Right renal pelvis (tissue), 4 donors: Measurements from ENCODE around the gene PTPRG. TPM values are rescaled to one million over a fixed set of nuclear protein-coding genes. Genes with fewer than 3 reads are reported as not detected.

ENCODE experiments used
- DNase-seq, 4 donors: peaks; one replicate each; pipeline ENCODE4 v3.0.0-alpha.2; 2013; ENCODE audit warnings: low read depth in 4 of 4, low spot score in 3 of 4, missing footprints in 1 of 4
- polyA plus RNA-seq, 4 donors: library from polyadenylated mRNA; unstranded; fragments of 120-200 nt; gene quantifications; one replicate each; pipeline ENCODE4 v1.2.1, GENCODE V29; 2013; ENCODE audit not compliant: insufficient read length in 4 of 4

The PTPRG gene
- polyA plus RNA-seq, 4 donors = 76.3 to 93.4 (median 85.3) TPM

DNA sequence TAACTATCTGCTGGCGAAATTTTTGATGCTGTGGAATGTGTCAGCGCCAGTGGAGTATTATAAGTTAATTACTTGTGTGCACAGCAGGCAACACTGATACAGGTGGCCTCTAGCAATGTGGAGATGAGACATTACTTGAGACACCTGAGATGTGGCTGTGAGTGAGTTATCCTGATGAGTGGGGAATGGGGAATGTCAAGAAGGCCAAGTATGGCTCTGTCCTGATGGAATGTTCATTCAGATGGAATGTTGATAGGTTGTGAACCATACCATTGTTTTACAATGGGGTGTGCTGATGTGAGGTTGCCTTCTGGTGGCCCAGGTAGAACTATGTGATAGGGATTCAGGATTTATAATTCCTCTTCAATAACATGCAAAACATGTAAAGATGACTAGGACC is 404.8 kb downstream of the PTPRG start:
- DNase-seq = no peak

DNA sequence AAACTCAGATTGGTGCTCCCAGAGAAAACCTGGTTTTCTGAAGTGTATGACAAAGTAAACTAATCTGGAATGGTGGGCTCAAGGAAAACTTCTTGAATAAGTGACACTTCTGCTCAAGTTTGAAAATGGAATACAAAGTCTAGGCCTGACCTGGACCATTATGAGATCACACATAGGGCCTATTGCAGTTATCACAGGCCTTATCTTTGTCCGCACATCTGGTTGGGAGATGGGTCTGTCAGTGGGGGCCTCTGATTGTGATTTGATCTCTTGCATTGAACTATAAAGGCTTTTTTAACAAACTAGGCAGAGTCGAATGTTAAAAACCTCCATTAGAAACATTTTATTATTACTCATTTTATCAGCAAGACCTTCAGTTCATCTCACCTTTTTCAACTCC is 405.6 kb downstream of the PTPRG start:
- DNase-seq = no peak

DNA sequence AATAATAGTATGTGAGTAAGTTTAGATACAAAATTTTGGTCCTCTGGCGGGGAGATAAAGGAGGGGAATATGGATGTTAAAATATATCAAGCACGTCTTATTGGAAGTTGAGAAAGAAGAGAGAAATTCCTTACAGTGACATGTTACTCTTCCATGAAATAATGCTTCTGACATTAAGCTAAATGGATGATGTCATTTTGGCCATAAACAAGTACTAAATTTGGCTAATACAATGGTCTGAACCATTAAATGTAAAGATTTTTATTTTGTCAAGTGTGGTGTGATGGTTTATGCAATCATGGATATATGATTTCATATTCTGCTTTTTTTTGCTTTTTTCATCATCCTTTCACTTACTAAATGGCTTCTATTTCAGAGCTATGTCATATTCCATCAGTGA is 406.6 kb downstream of the PTPRG start:
- DNase-seq = no peak

DNA sequence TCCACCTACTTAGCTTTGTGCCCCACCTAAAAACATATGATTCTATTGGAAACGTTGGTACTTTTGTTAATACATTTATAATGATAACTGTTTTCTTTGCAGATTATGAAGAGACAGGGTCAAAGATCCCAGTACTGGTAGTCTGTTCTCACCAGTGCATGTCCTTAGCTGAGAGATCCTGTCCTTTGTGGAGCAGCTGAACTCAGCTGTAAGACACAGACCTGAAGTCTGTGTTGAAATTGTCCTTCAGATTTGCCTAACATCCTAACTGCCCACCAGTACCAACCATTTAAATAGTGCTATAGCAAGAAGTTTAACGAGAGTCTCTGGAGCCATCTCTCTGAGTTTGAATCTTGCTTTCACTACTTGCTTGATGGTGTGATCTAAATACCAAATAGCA is 413.3 kb downstream of the PTPRG start:
- no peak for DNase-seq

DNA sequence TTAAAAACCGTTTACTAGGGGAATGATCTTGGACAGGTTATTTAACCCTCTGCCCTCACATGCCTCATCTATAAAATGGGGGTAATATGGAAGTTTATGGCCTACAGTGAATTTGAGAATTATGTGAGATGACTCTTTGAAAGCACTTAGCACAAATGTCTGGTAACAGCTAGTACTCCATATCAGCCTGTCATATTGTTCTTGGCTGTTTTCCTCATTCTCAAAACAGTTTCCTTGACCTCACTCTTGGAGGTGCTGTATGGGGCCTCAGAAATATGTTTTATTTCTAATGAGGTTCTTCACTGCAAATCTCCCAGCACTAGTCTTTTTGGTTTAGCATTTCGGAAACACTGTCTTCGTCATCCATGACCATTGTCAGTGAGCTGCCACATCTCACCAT is 413.8 kb downstream of the PTPRG start:
- DNase-seq = no peak

DNA sequence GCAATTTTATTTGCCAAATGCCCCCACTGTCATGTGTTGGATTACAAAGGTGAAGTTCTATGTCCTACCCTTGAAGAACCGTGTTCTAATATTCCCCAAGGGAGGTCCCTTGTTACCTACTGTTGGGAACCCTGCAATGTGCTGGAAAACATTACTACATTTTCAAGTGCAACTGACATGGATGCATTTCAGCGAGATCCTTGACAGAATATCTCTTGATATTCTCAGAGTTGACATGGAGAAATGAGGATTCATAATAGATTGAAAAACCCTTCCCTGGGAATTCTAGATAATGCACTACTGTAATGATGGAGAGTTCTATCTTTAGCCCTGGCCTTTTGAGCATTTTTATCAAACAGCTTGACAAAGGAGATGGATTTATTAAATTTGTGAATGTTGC is 414.6 kb downstream of the PTPRG start:
- no peak for DNase-seq

DNA sequence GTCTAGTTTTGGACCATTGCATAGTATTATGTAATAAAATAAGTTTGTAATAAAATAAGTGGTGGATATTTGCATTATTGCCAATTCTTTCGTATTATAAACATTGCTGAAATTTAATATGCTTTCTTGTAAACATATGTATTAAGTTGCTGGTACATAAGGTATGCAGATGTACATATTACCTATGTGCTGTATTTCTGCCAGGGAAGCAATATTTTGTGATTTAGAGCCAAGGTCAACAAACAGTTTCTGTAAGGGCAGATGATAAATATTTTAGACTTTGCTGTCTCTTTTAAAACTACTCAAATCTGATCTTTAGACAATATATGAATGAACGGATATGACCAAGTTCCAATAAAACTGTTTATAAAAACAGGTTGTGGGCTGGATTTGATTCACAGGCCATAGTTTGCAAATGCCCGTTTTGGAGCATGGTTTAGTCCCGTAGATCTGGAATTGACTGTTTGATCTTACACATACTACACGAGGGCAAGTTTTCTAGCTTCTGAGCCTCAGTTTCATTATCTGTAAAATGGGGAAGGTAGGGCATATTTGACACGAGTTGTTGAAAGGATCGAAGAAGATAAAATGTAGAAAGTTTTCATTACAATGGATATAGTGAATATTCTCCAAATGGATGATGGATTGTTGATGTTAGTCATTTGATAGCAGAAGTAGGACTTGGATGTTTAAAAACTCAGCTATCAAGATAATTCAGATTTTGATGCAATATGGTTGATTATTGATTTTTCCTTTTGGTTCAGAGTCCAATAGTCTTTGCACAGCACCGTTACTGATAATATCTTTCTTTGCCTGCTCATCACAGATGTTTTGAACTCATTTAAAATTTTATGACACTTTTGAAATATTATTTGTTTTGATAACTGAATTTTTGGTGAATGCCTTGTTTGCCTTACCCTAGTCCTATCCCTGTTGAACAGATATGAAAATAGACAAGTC is 417.4 kb downstream of the PTPRG start:
- DNase-seq = no peak

DNA sequence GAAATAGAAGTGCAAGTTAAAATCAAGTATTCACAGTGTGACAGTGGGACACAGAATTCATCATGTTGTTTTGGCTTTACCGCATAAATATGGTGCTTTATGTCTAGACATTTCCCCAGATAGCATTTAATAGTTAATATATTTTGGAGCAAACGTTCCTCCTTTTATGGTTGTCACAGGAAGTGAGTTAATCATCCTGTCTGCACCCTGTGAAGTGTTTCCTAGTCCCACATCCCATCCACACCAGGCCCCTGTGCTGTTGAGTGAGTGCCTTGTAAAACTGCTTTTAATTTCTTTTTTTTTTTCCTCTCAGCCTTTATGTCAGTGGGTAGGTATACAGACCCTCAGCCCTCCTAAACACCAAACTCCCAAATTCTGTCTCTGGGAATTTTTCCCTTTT is 418.3 kb downstream of the PTPRG start:
- DNase-seq = peak; percentile 12 to 31 (median 18)

DNA sequence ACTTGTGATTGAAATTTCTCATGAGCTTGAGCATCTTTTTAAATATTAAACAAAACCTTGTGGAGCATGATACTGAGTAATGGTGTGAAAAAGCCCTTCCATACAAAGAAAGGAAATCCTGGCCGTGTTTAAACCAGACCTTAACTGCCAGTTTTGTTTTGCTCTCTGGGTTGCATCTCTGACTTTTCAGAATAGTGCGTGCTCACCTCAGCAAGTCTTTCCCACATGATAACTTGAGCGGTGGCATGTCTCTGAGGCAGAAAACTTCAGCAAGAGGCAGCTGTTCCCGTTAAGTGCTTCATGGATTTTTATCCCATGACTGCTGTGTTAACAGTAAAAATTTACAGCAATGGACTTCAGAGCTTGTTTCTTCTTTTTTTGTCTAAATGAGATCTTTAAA is 418.7 kb downstream of the PTPRG start:
- peak in 1 of 4 donors; percentile 30 for DNase-seq

DNA sequence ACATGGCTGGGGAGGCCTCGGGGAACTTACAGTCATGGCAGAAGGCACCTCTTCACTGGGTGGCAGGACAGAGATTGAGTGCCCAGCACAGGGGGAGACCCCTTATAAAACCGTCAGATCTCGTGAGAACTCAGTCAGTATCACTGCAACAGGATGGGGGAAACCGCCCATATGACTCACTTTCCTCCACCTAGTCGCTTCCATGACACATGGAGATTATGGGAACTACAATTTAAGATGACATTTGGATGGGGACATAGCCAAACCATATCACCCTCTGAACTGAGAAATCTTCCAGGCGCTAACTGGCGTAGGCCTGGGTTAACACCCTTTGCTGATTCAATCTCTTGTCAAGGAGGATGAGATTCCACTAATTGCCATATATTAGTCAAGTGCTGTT is 419.7 kb downstream of the PTPRG start:
- no peak for DNase-seq

DNA sequence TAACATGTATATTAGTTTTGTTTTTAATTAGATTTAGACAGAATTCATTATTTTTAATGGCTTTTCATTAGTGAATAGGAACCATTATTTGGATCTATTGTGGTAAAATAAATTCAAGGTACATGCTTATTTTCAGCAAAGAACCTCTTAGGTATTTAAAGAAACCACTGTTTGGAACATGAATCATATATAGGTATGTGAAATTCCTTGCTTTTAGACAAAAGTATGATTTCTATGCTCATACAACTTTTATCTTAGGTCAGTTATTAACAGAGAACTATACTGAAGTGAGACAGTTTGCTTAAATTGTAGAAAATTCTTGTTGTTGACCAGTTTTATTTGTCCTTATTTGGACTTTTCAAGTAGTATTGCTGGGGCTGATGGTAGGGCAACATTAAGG is 422.1 kb downstream of the PTPRG start:
- DNase-seq = no peak

DNA sequence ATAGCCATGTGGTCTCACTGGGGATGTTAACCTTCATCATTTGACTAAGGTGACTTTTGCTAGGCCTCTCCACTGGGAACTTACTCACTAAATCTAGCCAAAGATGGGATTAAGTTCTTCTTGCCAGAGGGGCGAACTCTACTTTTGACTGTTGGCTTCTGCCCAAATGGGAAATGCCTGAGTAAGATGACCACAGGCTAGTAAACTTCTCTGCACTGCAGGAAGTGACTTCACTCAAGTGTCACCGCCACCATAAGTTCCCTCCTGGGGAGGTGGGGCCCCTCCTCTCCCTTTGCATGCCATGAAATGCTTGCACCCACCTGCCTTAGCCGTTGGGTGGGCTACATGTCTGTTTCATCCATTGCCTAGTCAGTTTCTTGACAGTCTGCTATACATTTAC is 423.6 kb downstream of the PTPRG start:
- no peak for DNase-seq

DNA sequence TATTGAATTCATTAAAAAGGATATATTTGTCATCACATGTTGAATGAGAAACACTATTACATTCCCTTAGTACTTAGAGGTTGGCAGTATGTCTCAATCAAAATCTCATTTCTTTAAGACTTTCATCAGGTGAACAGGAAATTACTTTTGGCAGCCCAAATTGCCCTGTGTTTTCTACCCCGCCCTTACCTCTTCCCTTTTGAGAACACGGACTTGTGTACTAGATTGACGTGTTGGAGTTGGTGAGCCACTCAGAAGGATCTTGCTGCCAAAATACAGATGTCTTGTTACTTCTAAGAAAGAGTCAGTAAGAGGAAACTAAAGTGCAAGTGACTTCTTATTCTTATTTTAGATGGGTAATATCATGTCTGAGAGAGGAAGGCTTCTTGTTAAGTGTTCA is 425.1 kb downstream of the PTPRG start:
- DNase-seq = no peak

DNA sequence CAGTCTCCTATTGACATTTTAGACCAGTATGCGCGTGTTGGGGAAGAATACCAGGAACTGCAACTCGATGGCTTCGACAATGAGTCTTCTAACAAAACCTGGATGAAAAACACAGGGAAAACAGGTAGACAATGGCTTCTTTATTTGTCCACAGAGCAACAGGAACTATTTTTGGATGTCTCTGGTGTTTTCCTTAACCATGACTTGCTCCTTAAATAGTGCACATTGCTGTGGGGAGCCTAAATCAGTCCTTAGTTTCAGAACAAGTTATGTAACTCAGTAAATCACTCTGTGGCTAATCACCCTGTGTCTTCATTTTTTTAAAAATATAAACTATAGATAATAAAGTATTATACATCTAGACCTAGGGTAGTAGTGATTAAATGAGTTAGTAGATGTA is 428.3 kb downstream of the PTPRG start:
- DNase-seq = no peak

DNA sequence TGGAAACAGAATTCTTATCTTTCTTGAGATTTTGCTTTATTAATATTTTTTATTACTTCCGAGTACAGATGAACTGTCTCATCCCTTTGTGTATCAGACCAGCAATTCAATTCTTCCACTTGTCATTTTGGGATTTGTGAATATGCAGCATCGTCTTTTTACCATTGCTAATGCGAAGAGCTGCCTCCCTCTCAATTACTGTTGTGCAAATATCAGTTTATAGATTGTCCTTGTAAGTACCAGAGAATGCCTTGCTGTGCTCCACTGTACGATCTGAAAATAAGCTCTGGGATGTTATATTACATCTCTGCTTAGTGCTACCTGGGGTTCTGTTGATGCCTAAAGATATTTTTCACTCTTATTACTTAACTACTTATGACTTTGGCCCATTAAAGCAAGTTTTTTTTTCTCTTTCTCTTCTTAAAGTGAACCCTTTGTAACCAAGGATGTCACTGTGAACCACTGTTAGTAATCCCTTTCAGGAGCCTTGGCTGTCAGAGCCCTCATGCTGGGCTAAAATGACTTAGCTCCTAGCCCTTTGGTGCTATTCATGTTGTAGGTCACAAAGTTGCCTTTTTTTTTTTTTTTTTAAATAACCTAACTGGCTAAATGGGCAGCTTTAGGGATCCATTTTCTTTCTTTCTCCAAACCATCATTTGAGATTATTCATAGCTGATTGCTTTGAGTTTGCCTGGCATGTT is 429.1 kb downstream of the PTPRG start:
- no peak for DNase-seq

DNA sequence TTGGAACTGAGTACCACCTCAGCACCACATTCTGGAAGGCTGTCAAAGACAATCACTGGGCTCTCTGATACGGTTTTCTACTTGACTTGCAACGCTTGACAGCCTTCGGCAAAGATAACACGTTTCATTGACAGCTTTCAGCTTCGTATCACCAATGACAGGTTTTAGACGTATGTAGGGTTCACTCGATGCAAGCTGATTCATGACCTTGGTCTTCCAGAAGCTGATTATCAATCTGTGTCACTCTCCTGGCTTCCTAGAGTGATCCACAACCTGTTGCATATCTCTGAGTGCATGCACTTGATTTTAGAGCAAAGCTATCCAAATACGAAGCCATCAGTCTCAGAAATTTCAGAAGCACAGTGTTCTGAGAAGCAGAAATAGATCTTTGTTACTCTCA is 430.3 kb downstream of the PTPRG start:
- no peak for DNase-seq

DNA sequence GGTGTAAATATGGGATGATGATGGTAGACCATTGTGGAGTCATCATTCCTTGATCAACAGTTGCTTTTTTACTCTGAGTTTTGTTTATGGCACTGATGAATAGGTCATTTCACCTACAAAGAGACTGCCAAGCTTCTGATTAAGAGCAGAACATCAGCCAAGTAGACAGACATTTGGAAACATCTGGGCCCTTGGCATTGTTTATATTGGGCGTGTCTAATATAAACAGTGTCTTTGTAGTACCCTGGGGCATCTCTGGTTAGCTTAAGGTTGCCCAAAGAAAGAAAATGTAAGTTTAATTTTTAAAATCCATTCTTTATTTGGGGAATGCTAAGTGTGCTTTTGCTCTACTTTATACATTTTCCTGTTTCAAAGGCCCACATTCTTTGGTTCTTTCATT is 435.0 kb downstream of the PTPRG start:
- no peak for DNase-seq

DNA sequence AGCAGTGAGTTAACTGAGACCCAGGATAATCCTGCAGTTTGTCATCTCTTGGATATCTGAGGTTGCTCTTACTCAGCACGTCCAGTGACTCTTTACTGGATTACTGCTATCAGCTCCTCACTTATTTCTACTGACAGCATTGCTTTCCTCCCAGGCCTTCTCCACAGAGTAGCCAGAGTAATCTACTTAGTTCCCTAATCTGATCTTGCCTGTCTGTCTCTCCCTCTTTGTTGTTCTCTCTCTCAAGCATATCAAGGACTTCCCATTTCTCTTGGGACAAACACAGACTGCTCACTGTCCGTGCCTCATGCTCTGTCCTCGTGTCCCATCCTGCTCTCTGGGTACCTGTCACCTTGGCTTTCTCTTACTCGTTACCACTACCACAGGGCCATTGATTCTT is 435.7 kb downstream of the PTPRG start:
- DNase-seq = no peak

DNA sequence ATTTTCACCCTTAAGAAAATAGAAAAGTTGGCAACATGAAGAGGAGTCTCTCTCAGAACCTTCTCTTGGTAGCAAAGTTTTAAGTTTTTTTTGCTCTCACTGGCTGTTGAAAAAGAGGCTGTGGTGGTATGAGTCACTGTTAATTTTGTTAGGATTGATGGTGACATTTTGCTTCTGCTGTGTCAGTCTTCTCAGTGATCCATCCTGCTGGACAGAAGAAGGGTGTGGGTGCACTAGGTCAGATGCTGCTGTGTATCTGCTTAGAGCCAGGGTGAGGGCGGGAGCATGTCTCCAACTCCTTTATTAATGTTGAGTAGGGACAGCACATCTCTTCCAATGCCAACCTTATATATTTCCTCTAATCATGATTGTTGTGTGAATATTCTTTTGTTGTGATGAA is 442.5 kb downstream of the PTPRG start:
- no peak for DNase-seq

DNA sequence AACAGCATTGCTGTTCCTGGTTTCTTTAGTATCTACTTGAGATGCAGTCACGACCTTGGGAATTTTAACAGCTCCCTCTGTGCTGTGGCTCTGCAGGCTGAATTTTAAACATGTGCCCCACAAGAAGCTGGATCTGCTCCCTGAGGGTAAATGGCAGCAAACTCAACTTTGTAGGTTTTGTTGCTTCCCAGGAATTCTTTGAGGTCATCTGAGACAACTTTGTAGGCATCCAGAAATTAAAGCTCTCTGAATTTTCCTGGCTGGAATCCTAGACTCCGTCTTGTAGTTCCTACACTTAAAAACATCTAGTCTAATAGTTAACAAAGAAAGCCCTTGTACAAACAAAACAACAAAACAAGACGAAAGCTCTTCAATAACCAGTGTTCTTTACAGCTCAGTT is 445.7 kb downstream of the PTPRG start:
- peak in 1 of 4 donors; percentile 5 for DNase-seq

DNA sequence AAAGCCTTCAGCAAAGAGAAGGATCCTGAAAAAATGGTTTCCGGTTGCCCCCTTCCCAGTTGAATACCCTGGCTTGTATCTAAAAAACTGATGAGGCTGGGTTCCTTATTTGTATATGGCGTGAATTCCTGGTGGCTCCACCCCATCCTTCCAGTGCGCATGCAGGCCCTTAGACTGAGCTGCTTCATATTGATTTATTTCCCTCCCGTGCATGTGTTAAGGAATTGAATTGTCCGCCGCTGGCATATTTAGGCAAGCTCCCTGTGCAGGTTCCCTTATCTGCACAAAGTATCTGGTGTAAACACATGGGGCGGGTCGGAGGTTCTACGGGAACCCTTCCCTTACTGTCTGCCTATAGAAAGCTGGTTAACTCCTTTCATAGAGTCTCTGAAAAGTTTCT is 449.6 kb downstream of the PTPRG start:
- no peak for DNase-seq

DNA sequence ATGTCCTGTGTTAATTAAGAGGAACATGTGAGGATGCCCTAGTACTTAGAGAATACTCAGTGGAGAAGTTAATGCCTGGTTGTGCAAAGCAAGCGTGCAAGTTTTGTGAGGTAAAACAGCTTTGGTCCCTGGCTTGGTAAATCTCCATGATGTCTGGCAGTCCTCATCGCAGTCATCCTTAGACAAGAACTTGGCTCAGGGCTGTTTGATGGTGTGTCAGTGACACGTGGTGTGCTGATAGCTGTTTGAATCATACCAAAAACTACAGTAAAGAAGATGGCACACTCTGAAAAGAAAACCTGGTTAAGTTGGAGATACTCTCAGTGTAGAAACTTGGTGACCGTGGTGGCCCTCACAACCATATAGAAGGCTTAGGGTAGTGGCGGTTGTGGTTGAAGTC is 450.3 kb downstream of the PTPRG start:
- no peak for DNase-seq
